Upper lobe of left lung (tissue), 4 donors: ENCODE results near the gene RAB37.

ENCODE experiments used
- POLR2AphosphoS5 ChIP-seq, 2 donors: sonication (generic); formaldehyde crosslinking; IDR thresholded peaks; one replicate each; pipeline ENCODE4 v1.5.1; 2017; ENCODE audit warnings: antibody characterized with exemption in 2 of 2
- TF ChIP-seq, protein P1 (sequence below), 6 experiments: fragments of 450-650 bp in 4 of 6; fragments of 200-600 bp in 2 of 6; sonication (generic) in 2 of 6; IDR thresholded peaks; one replicate each; pipeline ENCODE4 v1.5.1; 2016 to 2019; ENCODE audit warnings: antibody characterized with exemption in 6 of 6

DNA sequence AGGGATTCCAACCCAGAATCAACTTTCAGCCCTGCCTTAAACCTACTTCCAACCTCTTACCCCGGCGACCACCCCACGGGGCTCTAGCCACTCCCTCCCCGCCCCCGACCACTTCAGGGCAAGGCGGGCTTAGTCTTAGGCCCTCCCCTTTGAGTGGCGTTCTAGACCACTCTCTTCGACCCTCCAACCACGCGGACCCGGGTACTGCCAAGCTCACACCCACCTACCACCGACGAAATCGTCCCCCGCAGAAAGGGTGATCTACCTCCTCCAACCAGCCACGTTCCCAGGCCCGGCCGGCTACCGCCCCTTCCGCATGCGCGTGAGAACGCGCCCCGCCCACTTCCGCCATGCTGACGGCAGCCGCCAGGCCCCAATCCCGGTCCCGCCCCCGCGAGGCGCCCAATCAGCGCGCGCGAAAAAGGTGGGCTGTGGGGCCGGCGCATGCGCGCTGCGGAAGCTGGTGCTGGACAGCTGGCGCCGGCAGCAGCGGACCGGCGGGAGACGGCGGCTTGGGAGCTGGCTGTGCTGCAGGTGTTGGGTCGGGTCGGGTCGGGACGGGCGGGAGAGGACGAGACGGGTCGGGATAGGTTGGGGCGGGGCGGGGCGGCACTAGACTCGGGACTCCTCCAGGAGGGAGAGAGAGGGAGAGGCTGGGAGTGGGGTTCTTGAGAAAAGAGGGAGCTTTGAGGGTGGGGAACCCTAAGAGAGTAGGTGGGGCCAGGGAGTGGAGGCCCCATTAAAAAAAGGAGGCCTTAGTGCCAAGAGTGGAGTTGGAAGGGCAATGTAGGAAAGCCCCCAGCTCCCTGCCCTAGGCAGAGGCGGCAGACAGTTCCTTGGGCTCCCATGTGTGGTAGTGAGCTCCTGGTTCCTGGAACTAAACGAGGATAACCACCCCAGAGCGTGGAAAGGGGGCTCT is 39.2 kb downstream of the RAB37 start, which contains the start of gene NAT9:
- TF ChIP-seq, protein P1, sequence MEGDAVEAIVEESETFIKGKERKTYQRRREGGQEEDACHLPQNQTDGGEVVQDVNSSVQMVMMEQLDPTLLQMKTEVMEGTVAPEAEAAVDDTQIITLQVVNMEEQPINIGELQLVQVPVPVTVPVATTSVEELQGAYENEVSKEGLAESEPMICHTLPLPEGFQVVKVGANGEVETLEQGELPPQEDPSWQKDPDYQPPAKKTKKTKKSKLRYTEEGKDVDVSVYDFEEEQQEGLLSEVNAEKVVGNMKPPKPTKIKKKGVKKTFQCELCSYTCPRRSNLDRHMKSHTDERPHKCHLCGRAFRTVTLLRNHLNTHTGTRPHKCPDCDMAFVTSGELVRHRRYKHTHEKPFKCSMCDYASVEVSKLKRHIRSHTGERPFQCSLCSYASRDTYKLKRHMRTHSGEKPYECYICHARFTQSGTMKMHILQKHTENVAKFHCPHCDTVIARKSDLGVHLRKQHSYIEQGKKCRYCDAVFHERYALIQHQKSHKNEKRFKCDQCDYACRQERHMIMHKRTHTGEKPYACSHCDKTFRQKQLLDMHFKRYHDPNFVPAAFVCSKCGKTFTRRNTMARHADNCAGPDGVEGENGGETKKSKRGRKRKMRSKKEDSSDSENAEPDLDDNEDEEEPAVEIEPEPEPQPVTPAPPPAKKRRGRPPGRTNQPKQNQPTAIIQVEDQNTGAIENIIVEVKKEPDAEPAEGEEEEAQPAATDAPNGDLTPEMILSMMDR (IDR thresholded peaks at IDR 0.05) = peak in 4 of 6 experiments; percentile 12 to 36 (median 32)
- TF ChIP-seq POLR2AphosphoS5 (IDR thresholded peaks at IDR 0.05) = peak; percentile 77 to 94
